HG03460 (cell line): ENCODE measurements around the gene DIP2A.
"Not testable (repeated sequence)": the region's sequence is repeated elsewhere in the genome, so short reads cannot be mapped to it uniquely, and the experiment has no call there.

ENCODE experiments used
- ATAC-seq: cut with Tn5 transposase; IDR thresholded peaks from one replicate; pipeline ENCODE4 v1.9.1; 2021; ENCODE audit not compliant: unreplicated experiment

The DIP2A gene

GRCh38 chr21:46527393-46527792, 68.7 kb downstream of the DIP2A start:
- ATAC-seq, result not testable (repeated sequence)

GRCh38 chr21:46527801-46528200, 69.1 kb downstream of the DIP2A start:
- no peak for ATAC-seq

- ATAC-seq, result no peak
Measured at GRCh38 chr21:46532080-46532479, 73.4 kb downstream of the DIP2A start.

- ATAC-seq, result no peak
Measured at GRCh38 chr21:46537026-46537425, 78.3 kb downstream of the DIP2A start.

- no peak for ATAC-seq
Measured at GRCh38 chr21:46538262-46538661, 79.6 kb downstream of the DIP2A start.

DNA sequence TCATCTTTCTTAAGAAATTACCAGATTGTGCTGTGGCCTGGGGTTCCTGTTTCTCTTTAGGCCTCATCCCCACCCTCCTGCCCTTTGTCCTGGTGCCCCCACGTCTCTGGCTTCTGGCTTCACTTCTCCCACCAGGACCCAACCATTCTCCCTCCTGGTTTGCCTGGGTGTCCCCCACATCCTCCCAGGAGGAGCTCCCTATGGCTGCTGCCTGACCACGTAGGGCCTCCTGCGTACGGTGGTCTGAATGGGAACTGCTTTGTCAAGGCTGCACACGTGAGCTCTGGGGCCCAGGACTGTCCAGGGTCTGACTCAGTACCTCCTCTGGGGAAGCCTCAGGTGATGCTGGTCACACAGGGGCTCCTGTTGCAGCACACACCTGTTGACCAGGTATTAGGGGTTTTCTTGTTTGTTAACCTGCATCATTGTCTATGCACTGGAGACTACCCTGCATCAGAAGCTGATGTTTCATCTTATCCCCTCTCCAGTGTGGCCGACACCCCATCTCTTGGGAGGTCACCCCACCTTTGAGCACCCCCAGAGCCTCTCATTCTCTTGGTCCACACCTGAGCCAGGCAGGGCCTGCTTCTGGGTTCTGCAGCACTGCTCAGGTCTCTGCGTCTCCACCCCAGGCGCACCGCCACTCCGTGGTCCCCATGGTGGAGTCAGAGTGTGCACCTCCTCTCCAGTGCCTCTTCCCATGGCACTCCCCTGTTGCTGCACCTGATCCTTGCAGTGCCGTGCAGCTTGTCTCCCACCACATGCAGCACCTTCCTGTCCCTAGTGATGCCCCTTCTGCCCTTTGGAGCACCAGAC, 80.4 kb downstream of the DIP2A start:
- ATAC-seq, result no peak

DNA sequence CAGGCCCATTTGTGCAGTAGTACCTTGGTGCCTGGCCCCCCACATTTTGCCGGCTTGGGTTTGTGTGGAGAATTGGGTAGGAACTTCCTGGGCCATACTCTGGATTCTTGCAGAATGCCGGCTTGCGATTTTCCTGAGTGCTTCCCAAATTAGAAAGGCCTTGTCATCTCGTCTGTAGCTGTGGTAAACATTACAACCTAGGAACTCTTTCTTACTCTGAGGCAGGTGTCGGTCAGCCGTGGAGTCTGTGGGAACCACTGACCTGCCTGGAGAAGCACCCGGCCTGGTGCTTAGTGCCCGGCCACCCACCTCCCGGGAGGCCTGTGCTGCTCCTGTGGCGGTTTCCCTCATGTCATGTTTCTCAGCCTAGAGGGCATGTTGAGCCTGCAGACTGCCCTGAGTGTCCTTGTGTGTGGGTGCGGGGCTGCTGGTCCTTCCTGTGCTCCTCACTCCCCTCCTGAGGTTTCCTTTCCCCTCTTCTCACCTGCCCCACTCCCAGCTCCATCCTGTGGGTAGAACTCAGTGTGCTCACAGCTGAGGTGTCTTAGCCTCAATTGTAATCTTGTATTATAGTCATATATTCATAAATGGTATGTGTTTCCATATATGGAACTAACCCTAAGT, 81.5 kb downstream of the DIP2A start:
- ATAC-seq, result no peak

DNA sequence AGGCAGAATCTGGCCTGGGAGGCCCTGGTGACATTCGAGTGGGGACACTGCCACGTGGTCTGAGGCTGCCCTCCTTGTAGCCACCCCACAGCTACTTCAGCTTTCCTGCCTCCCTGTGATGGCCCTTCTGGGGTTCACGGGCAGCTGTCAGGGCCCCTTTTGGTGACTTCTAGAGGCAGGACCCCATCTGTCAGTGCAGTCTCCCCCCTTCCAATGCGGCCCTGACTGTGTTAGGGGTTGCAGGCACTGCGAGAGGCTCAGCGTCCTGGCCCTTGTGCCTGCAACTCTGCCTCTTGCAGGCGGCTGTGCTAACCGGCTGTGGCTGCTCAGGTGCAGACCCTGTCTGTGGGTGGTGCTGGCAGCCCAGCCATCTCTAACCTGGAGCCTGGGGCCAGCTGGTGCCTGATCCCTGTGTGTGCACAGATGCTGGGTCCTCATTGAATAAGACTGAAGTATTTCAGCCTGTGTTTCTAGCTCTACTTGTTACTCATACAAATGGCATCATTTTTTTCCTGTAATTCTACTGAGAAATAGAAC, 84.0 kb downstream of the DIP2A start:
- no peak for ATAC-seq

- ATAC-seq, result no peak
Measured at GRCh38 chr21:46543306-46543705, 84.6 kb downstream of the DIP2A start.

DNA sequence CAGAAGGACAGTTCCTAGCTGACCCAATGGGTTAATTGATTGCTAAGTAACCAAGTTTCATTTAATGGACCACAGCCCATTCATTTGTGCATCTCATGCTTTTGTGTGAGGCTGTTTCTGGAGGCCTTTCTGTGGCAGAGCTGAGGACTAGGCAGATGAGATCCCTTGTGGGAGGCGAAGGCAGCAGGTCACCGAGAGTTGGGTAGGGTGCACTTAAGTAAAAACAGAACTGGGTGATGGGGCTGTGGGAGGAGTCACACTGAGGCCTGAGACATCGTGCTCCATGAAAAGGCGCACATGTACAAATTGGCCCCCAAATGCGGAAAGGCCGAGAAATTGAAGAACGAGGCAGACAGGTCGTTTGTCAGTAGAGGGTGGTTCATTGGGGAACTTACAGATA, 85.3 kb downstream of the DIP2A start:
- no peak for ATAC-seq

GRCh38 chr21:46544824-46545223, 86.1 kb downstream of the DIP2A start:
- ATAC-seq, result no peak

GRCh38 chr21:46545363-46545762, 86.7 kb downstream of the DIP2A start:
- ATAC-seq, result no peak

DNA sequence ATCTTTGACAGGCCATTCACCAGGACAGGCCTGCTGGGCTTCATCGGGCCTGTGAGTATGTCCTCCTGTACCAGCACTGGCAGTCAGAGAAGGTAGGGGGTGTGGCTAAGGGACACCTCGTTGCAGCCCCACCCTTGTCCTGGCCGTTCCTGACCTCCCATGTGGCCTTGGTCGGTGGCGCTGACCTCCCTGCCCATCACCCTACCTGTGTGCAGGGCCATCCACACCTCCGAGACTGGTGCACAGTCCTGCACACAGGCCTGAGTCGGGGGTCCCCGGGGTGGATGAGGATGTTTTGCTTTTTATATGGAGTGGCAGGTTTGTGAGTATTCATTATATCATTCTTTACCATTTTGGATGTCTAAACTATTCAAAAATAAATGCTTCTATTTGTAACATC, 87.2 kb downstream of the DIP2A start:
- no peak for ATAC-seq

DNA sequence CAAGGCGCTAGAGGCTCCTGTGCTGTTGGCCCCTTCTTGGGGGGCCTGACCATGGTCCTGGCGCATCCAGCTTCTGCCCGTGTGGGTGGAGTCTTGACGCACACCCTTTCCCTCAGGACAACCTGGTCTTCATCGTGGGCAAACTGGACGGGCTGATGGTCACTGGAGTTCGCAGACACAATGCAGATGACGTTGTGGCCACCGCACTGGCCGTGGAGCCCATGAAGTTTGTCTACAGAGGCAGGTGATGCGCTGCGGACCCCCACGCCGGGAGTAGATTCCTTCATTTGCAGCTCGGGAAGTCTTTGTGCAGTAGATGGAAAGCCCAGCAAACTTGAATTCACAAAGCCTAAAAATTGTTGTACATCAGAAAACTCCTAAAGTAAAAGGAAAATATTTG, 88.1 kb downstream of the DIP2A start:
- no peak for ATAC-seq

GRCh38 chr21:46549650-46550049, 91.0 kb downstream of the DIP2A start:
- ATAC-seq, result no peak

GRCh38 chr21:46550116-46550941, 91.6 kb downstream of the DIP2A start:
- no peak for ATAC-seq

DNA sequence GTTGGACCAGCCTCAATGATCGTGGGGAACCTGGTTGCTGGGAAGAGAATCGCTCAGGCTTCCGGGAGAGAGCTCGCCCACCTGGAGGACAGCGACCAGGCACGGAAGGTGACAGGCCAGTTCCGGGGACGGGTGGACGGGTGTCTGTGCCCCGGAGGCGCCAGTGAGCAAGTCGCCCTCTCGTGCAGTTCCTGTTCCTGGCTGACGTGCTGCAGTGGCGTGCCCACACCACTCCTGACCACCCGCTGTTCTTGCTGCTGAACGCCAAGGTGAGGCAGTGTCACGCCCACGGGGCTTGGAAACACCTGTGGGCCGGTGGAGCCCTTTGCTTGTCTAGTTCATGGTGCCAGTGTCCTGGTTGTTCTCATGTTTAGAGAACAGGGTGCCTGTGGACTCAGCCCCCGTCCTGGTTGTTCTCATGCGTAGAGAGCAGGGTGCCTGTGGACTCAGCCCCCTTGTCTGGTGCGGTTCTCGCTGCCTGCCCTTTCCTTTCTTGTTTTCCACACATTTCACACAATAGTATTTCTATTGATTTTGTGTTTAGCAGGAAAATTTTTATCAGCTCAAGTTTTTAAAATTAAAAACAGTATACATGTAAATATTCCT, 93.0 kb downstream of the DIP2A start:
- no peak for ATAC-seq

DNA sequence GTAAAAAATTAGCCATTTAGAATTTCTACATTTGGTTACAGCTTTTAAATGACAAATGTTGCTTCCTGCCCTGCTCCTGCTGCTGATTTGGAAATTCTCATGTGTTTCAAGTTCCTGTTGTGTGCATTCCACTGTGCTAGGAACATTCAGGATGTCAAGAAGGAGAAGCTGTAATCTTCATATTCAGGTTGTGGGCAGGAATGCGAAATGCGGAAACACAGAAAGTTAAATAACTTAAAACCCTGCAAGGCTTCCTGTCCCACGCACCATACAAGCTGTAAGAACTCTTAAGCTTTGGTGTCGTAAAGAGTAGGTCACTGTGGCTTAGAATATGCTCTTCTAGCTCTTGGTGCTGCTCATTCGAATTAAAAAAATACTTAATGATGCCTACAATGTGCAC, 93.6 kb downstream of the DIP2A start:
- ATAC-seq, result no peak

- ATAC-seq, result no peak
Measured at GRCh38 chr21:46552865-46553379, 94.2 kb downstream of the DIP2A start.

DNA sequence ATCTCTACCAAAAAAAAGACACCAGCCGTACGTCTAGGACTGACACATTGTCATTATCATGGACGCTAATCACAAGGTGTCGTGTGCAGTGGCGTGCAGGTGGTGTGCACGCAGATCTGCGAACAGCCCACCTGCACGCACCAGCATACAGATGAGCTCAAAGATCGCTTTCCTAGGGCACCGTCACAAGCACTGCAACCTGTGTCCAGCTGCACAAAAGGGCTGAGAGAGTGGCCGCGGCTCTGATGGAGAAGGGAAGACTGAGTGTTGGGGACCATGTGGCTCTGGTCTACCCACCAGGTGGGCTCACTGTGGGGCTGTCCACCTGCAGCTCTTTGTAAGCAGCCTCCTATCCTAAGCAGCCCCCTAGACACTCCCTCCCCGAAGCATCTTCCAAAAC, 95.3 kb downstream of the DIP2A start:
- ATAC-seq, result no peak
